Vagina (tissue), 2 donors: ENCODE measurements around the gene DGKI.

ENCODE experiments used
- CTCF ChIP-seq, 3 experiments: fragments of 450-650 bp in 2 of 3; fragments of 200-600 bp in 1 of 3; sonication (generic) in 1 of 3; IDR thresholded peaks; one replicate each; pipeline ENCODE4 v1.5.1; 2017 to 2019; ENCODE audit warnings: antibody characterized with exemption in 3 of 3, mild to moderate bottlenecking in 2 of 3, moderate library complexity in 2 of 3
- POLR2AphosphoS5 ChIP-seq, 2 donors: sonication (generic); formaldehyde crosslinking; IDR thresholded peaks; one replicate each; pipeline ENCODE4 v1.9.0; 2017; ENCODE audit warnings: antibody characterized with exemption in 2 of 2, mild to moderate bottlenecking in 2 of 2, low read depth in 1 of 2; ENCODE audit not compliant: insufficient read depth in 1 of 2

GRCh38 chr7:137865764-137866163 lies 19.0 kb upstream of the DGKI start:
- TF ChIP-seq CTCF (IDR thresholded peaks at IDR 0.05), result no peak
- no peak for TF ChIP-seq POLR2AphosphoS5 (IDR thresholded peaks at IDR 0.05; ENCODE audit: insufficient read depth in 1 of 2, low read depth in 1 of 2)
